NAMALWA (cell line): ENCODE results near the gene CNTROB.

Source experiments
- DNase-seq: peaks from one replicate; pipeline ENCODE4 v3.0.0-alpha.2; 2015; ENCODE audit warnings: low spot score

CNTROB gene, protein sequence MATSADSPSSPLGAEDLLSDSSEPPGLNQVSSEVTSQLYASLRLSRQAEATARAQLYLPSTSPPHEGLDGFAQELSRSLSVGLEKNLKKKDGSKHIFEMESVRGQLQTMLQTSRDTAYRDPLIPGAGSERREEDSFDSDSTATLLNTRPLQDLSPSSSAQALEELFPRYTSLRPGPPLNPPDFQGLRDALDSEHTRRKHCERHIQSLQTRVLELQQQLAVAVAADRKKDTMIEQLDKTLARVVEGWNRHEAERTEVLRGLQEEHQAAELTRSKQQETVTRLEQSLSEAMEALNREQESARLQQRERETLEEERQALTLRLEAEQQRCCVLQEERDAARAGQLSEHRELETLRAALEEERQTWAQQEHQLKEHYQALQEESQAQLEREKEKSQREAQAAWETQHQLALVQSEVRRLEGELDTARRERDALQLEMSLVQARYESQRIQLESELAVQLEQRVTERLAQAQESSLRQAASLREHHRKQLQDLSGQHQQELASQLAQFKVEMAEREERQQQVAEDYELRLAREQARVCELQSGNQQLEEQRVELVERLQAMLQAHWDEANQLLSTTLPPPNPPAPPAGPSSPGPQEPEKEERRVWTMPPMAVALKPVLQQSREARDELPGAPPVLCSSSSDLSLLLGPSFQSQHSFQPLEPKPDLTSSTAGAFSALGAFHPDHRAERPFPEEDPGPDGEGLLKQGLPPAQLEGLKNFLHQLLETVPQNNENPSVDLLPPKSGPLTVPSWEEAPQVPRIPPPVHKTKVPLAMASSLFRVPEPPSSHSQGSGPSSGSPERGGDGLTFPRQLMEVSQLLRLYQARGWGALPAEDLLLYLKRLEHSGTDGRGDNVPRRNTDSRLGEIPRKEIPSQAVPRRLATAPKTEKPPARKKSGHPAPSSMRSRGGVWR

DNA sequence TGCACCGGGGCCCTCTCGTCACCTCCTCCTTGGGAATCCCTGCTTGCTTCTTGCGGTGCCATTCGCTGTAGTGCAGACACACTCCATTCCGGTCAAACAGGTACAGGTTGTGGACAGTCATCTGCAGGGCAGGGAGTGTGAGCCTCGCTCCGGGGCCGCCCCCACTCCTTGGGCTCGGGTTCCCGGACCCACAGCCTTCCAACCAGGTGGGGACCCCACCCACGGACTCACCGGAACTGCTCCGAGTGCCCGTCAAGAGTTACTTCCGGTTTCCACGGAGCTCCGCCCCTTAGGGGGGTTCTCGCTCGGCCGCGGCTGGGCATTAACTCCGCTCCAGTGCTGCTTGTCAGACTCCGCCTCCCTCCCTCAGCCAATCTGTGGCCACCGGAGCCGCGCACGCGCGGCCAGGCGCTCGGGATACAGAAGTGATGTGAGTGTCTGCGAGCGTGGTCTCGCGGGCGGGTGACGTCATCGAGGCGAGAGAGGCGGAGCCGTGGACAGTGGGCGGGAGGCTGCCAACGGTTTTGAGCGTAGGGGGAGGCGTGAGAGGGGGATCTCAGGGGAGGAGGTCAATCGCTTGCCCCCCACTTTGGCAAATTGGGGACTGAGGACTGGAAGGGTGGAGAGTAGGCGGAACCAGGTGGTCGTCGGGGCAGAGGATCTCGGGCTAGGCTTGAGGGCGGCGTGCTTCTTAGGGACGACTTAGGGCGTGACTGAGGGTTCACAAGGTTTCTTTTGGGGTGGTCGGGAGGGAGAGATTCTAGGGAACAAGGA, at the start of gene CNTROB, which contains the start of gene TRAPPC1:
TSS of gene CNTROB (plus strand) at position 498 of the 774 bp plus-strand sequence. CDS start 874 bp downstream, outside the sequence.
TSS of gene TRAPPC1 (minus strand) at position 238 of the 774 bp plus-strand sequence. CDS start at position 121, 117 bp downstream.
- DNase-seq = peak; percentile 97

DNA sequence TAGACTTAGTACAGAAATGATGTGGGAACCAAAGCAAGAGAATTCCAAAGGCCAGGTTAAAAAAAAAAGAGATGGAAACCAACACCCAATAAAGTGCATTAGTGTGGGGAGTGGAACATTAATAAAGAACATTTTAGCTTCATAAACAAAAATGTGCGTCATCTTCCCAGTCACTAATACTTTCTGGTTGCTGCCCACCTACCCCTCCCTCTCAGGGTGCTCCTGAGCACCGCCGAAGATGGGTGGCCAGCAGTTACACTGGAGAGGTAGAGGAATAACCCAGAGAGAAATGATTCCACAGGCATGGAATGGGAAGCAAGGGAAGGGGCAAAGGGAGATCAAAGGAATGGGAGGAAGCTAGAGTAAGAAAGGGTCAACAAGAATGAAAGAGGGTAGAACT, 49.4 kb upstream of the CNTROB start:
- DNase-seq = no peak

DNA sequence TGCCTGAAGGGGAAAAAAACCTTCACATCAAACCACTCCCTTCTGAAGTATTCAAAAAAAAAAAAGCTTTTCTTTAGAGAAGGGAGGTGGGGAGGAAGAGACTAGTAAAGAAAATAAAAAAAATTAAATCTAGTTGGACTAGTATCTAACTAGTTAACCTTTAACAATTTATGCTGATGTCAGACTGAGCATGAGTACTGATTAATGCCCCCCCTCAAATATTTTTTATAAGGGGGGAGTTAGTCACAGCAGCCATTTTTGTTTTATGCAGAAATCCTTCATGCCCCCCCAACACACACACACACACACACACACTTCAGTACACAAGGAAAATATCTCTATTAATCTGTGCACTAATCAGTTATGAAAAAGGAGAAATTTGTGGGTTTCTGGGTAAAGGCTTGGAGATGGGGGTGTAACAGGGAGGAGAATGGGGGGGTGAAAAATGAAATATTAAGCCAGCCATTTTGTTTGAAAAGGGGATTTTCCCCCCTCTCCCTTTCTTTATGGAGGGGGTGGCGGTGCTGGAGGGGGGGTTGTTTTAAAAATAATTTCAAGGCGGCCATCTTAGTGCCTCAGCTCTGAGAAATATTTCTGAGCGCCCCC, 48.1 kb upstream of the CNTROB start:
- peak; percentile 24 for DNase-seq

DNA sequence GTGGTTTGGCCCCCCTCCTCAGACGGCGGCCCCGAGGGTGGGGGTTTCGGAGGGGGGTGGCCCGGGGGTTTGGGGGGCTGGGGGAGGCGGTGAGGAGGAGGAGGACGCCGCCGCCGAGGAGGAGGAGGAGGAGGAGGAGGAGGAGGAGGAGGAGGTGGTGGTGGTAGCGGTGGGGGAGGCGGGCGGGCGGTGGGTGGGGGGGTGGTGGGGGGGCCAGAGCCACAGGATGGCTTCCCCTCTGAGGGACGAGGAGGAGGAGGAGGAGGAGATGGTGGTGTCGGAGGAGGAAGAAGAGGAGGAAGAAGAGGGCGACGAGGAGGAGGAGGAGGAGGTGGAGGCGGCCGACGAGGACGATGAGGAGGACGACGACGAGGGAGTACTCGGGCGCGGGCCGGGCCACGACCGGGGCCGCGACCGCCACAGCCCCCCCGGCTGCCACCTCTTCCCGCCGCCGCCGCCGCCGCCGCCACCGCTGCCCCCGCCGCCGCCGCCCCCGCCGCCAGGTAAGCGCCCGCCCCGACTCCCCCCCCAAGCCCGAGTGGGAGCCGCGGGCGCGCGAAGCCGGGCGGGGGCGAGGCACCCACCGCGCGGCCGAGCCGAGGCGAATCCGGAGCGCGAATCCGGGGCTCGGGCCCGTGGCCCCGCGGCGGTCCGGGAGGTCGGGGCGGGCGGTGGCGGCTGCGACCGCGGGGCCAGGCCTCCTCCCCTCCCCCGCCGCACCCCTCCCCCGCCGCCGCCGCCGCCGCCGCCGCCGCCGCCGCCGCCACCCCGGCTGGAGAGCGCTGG, 47.2 kb upstream of the CNTROB start:
- peak; percentile 11 for DNase-seq

DNA sequence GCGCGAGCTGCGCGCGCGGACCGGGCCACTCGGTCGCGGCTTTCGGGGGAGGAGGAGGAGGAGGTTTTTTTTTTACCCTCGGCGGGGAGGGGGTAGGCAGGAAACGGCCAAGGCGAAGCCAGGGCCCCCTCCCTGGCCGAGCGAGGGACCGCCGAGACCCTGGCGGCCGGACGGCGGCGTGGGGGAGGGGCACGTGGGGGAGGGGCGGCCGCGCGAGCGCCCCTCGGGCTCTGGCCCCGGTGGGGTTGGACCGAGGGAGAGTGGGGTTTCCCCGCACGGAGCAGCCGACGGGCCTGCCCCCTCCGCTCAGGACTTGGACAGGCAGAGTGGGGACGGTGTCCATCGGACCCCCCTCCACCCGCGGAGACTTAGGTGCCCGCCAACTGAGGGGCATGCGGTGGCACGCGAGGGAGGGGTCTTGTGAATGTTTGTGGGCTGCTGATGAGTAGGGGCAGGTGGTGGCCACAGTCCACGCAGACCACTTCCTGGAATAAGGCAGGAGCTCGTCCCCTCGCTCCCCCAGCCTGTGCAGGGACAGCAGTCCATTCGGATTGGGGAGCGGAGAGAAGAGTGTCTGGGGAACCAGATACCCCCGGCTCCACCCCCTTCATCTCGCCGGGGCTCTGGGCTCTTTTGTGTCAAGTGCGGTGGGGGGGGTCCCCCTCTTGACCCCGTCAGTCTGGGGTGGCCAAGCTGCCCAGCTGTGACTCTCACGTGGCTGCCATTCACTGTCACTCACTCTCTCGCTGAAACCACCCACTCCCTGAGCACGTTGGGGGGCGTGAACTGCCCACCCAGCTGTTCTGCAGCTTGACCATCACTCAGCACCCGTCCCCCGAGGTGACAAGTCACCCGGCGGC, 46.4 kb upstream of the CNTROB start:
- peak; percentile 38 for DNase-seq

DNA sequence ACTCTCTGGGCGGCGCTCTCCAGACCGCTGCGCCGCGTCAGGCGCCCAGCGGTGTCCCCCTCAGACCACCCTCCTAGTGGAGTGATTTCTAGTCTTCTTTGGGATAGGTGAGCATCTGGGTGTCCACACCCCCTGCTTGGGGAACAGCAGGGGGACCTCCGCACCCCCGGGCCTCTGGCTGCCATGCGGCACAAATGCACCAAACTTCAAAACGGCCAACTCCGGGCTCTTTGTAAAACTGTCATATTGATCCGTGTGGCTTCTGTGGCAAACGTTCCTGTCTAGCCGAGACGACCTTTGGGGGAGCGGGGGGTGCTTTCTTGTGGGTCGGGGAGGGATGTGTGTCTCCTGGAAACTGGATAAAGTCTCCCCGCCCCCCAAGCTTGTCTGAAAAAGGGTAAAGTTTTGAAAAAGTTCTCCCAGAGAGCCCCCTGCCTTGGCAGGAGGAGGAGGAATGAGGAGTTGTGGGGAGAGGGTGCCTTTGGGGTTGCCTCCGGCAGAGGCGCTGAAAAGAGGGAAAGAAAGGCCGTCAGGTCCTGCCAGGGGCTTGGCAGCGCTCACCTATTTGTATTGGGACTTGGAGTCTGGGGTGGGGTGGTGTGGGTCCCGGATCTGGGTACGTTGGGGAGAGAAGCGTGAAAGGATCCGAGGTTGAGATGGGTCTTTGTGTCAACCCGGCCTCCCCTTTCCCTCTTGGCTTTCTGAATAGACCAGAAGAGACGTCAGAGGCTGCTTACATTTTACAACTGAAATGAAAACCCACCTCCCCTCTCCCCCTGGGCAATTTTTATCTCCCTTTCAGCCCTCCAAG, 45.6 kb upstream of the CNTROB start:
- peak; percentile 52 for DNase-seq

DNA sequence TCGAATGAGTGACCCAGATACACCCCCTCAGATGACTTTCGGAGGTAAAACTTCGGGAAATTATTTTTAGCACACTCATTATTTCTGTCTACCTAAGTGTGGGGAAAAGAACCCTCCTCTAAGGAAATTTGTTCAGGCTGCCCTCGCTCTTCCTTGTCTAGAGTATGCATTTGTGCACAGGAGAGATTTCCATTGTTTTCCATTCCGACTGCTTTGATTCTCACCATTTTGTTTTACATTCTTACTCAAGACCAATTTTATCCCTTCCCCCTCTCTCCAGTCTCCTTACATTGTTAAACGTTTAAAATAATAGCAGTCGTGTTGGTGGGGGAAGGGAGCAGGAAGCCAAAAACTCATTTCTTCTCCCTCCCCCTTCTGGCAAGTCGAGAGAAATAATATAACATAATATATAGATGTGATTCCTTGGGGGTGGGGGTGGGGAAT, 44.9 kb upstream of the CNTROB start:
- DNase-seq = no peak

DNA sequence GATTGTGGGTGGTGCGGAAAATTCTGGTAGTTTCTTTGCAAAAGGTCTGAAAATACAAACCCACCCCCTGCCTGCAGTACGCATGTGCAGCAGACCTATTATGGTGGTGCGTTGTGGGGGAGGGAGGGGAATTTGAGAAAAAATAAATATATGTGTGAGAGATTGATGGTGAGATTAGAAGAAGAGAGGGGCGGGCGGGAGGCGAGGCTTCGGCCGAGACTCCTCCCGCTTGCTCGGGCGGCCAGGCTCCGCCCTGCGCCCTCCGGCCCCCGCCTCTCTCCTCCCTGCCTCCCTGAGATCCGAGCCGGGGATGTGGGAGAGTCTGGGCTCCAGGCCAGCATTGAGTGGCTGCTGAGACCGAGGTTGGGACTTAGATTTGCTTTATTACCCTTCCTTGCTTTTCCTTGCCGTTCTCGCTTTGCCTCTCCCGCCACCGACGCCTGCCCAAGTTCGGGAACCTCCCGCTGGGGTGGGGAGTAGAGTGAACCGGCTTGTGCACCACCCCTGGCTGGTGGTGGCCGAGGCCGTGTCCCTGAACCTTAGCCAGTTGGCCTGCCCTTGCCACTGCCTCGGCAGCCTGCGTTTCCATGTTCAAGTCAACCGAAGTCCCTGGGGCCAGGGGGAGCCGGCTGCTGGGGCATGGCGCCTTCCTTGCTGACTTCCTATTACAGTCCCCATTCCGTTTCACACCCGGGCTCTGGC, 44.4 kb upstream of the CNTROB start:
- peak; percentile 87 for DNase-seq

DNA sequence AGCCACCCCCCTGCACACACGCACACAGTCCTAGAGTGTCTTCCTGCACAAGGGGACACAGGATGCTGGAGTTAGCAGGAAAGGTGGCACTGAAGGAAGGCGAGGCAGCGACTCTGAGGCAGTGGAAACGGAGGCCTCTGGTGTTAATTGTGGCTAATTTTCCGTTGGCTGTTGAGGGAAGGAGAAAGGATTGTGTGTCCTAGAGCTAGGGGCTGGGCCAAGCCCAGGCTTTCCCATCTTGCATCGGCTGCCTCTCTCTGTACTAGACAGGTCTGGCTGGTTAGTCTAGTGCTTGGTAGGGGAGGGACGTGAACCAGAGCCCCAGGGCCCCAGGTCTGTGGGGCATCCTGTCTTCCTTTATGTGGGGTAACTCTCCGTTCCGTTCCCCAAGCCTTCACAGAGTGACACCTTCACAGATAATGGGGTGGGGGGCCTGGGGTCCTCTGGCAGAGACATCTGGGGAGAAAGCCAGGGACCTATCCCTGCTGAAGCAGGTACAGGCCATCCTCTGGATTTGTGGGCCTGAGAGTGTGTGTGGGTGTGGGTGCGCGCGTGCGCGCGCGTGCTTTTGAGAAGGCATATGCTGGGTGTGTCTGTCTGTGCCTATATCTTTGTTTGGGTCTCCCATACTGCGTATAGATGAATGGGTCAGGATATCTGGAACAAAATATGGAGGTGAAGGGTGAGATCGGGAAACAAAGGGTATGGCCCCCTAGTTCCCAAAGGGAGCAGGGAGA, 43.7 kb upstream of the CNTROB start, which contains the start of gene CHD3:
TSS of gene CHD3 (plus strand) at position 606 of the 737 bp plus-strand sequence. CDS start 212 bp downstream, outside the sequence.
- DNase-seq = no peak

DNA sequence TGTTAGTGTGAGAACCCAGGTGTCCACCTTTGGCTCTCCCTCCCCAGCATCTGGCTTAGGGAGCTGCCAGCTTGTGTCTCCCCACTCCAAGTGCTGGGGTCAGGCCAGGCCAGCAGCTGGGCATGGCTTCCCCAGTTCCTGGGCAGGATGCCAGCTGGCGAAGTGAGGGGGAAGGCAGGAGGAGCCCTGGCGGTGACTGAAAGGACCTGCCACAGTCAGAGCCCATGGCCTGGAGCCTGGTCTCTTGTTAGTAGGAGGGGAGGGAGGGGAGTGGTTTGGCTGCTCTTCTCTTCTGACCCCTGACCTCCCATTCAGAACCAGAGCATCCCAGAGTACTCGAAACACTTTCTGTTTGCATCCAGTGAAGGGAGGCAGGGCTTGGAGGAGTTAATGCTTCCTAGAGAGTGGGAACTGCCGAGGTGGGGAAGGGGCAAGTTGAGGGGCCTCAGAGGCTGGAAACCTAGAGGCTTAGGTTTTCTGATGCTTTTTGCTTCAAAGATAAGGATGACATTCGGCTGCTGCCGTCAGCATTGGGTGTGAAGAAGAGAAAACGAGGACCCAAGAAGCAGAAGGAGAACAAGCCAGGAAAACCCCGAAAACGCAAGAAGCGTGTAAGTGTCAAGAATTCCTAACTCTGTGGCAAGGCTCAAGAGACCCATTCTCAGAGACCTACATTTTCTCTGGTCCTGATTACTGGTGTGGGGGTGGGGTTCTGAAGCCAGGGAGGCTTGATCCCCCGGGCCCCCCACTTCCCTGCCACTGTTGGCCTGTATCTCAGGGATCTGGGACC, 42.6 kb upstream of the CNTROB start:
- no peak for DNase-seq

DNA sequence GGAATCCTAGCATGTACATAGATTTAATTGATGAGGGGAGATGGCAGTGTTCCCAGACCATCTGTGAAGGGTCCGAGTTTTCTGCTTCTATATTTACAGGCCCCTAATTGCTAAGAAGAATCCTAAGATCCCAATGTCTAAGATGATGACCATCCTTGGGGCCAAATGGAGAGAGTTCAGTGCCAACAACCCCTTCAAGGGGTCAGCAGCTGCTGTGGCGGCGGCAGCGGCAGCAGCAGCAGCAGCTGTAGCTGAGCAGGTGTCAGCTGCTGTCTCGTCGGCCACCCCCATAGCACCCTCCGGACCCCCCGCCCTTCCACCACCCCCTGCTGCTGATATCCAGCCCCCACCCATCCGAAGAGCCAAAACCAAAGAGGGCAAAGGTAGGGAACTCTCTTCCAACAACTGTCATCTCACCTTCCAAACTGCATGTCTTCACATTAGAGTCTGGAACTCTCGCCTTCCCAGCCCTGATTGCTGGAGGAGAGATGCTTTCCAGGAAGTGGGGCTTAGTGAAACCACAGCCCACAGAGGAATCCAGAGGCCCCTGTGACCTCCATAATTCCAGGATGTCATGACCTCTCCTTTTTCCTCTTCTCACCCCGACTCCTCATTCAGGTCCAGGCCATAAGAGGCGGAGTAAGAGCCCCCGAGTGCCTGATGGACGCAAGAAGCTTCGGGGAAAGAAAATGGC, 38.7 kb upstream of the CNTROB start:
- no peak for DNase-seq

DNA sequence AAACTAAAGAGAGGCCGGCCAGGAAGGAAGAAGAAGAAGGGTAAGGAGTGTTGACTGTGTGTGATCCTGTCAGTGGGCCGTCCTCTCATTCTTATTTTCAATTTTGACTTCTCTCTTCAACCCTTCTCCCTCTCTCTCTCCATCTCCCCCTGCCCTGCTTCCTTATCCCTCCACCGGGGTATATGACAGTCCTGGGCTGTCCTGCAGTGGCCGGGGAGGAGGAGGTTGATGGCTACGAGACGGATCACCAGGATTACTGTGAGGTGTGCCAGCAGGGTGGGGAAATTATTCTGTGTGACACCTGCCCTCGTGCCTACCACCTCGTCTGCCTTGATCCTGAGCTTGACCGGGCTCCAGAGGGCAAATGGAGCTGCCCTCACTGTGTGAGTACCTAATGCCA, 37.8 kb upstream of the CNTROB start:
- DNase-seq = no peak

DNA sequence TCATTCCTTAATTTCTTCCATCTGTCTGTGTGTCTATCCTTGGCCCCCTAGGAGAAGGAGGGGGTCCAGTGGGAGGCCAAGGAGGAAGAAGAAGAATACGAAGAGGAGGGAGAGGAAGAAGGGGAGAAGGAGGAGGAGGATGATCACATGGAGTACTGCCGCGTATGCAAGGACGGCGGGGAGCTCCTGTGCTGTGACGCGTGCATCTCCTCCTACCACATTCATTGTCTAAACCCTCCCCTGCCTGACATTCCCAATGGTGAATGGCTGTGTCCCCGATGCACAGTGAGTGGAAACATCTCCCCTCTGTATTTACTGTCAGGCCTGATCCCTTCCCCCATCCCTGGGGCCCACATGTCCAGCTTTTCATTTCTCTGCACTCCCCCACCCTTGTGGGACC, 37.1 kb upstream of the CNTROB start:
- DNase-seq = no peak

DNA sequence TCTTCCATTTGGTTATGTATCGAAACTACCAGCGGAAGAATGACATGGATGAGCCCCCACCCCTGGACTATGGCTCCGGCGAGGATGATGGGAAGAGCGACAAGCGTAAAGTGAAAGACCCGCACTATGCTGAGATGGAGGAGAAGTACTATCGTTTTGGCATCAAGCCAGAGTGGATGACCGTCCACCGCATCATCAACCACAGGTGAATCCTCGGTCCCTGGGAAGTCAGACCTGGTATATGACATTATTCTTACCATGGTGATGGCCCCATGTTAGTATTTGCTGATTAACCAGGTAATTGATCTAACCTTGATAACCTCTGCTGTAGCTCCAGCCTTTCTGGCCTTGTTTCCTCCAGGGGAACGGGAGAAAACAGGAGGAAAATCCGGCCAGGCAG, 34.9 kb upstream of the CNTROB start:
- DNase-seq = no peak

DNA sequence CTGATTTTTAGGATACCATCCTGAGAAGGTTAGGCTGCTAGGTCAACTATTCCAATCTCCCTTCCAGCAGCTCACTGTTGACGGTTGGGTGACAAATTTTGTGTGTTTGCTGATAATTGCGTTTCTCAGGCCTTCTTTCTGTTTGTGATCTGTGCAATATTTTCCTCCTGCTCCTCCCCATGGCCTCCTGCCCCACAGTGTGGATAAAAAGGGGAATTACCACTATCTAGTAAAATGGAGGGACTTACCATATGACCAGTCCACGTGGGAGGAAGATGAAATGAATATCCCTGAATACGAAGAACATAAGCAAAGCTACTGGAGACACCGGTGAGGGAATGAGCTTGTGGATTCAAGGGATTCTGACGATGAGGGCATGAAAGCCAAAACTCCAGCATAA, 34.2 kb upstream of the CNTROB start:
- no peak for DNase-seq
